Ramos (cell line): ENCODE data around the gene DUSP8.
"Not testable (repeated sequence)": the region's sequence is repeated elsewhere in the genome, so short reads cannot be mapped to it uniquely, and the experiment has no call there.

Experiments used
- in situ Hi-C: fragments of 300-500 bp; cut with MboI; formaldehyde crosslinking; loops from one replicate; pipeline ENCODE4 v1.14.3; 2022; ENCODE audit warnings: low sequenced_read_pairs; ENCODE audit not compliant: unreplicated experiment

Gene DUSP8

DNA sequence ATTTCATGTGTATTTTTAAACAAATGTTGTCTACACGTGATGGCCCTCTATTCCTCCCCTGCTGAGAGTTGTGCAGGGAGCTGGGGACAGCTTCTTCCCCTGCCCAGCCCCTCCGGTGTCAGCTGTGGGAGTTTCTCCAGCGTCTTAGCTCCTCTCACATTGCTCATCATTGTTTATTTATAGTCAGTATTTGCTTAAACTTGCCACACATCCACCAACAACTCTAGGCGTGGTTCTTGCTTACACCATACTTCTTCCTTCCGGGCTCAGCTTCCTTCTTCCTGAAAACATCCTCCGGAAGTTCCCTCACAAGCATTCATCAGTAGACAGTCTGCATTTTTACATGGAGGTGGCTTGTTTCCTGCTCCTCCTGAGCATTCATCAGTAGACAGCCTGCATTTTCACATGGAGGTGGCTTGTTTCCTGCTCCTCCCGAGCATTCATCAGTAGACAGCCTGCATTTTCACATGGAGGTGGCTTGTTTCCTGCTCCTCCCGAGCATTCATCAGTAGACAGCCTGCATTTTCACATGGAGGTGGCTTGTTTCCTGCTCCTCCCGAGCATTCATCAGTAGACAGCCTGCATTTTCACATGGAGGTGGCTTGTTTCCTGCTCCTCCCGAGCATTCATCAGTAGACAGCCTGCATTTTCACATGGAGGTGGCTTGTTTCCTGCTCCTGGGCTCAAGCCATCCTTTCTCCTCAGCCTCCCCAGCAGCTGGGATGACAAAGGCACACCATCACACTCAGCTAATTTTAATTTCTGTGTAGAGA lies 17.3 kb upstream of the DUSP8 start:
- in situ Hi-C loops, result not testable (repeated sequence)

DNA sequence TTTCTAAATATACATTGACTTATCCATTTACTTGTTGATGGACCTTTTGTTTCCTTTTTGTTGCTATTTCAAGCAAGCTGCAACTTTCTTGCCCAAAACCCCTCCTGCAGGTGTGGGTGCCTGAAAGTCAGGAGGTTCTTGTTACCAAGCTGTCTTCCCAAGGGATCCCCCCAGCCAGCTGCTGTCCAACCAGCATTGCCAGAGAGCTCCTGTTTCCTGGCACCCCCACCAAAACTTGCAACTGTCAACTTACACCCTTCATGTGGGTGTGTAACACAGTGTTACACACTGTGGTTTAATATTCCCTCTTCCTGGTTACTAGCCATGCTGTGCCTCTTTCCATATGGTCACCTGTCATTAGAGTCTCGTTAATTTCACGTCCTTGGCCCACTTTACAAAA lies 14.6 kb upstream of the DUSP8 start:
- in situ Hi-C loops, result no loop called here

DNA sequence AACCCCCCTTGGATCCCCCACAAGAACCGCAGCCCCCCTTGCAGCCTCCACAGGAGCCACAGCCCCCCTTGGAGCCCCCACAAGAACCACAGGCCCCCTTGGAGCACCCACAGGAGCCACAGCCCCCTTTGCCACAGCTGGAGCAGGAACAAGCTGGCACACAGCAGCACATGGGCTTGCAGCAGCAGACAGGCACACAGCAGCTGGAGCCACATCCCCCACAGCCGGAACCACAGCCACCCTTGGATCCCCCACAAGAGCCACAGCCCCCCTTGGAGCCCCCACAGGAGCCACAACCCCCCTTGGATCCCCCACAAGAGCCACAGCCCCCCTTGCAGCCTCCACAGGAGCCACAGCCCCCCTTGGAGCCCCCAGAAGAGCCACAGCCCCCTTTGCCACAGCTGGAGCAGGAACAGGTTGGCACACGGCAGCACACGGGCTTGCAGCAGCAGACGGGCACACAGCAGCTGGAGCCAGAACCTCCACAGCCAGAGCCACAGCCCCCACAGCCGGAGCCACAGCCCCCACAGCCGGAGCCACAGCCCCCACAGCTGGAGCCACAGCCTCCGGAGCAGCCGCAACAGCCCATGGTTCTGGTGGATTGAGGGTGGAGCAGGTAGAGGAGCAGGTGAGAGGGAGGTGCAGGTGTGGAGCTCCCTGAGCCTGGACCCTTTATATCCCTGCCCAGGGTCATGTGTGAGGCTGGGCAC lies 12.7 kb upstream of the DUSP8 start, which contains the start of gene KRTAP5-1:
KRTAP5-1 (minus strand) TSS at position 623 of the 710 bp plus-strand sequence; CDS start at position 589, 34 bp downstream.
- in situ Hi-C loops, result not testable (repeated sequence)

DNA sequence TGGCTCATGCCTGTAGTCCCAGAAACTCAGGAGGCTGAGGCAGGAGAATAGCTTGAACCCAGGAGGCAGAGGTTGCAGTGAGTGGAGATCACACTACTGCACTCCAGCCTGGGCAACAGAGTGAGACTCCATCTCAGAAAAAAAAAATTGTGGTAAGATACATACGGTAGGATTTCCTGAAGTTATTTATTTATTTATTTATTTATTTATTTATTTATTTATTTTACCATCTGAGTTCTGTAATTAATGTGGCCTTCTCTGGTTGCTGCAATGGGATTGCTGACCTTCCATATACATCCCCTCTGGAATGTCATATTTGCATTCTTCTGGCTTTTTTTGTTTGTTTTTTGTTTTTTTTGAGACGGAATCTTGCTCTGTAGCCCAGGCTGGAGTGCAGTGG lies 10.8 kb upstream of the DUSP8 start:
- in situ Hi-C loops, result not testable (repeated sequence)

DNA sequence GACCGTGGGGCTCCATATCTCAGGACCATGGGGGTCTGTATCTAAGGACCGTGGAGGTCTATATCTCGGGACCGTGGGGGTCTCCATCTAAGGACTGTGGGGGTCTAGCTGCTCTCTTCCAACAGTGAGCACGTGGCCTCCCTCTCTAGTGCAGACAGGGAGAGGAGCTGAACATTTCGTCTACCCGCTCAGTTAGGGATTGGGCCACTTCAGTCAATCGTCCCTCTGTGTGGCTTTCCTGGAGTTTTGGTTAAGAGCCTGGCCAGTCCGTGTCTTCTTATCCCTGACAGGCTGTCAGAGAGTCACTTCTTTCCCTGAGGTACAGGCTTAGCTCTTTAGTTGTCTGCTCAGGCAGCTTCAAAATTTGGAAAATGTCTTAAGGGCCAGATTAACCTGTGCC lies 9.9 kb upstream of the DUSP8 start:
- in situ Hi-C loops, result no loop called here

DNA sequence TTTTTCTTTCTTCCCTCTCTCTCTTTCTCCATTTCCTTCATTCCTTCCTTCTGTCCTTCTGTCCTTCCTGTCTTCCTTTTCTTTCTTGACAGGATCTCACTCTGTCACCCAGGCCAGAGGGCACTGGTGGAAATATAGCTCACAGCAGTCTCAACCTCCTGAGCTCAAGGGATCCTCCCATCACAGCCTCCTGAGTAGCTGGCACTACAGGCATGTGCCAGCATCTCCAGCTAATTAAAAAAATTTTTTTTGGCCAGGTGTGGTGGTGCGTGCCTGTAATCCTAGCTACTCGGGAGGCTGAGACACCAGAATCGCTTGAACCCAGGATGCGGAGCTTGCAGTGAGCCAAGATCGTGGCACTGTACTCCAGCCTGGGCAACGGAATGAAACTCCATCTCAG lies 4.8 kb upstream of the DUSP8 start:
- in situ Hi-C loops, result no loop called here

DNA sequence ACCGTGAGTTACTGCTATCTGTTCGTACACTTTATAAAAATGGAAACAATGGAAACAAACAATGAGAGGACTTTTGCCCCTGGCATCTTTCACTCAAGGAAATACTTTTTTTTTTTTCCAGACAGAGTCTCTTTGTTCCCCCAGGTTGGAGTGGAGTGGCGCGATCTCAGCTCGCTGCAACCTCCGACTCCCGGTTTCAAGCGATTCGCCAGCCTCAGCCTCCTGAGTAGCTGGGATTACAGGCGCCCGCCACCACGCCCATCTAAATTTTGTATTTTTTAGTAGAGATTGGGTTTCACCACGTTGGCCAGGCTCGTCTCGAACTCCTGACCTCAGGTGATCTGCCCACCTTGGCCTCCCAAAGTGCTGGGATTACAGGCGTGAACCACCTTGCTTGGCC lies 3.7 kb upstream of the DUSP8 start:
- in situ Hi-C loops, result not testable (repeated sequence)

DNA sequence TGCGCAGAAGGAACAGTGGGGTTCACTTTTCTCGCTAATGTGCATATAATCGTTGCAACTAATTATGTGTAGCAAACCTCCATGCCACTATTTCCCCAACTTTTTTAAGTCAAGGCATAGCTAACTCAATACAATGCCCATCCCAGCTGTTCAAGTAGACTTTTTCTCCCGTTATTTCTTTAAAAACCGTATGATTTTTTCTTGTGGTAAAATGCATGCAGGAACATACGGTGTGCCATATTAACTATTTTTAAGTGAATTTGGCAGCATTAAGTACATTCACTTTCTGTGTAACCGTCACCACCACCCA lies 2.8 kb upstream of the DUSP8 start:
- in situ Hi-C loops, result no loop called here

DNA sequence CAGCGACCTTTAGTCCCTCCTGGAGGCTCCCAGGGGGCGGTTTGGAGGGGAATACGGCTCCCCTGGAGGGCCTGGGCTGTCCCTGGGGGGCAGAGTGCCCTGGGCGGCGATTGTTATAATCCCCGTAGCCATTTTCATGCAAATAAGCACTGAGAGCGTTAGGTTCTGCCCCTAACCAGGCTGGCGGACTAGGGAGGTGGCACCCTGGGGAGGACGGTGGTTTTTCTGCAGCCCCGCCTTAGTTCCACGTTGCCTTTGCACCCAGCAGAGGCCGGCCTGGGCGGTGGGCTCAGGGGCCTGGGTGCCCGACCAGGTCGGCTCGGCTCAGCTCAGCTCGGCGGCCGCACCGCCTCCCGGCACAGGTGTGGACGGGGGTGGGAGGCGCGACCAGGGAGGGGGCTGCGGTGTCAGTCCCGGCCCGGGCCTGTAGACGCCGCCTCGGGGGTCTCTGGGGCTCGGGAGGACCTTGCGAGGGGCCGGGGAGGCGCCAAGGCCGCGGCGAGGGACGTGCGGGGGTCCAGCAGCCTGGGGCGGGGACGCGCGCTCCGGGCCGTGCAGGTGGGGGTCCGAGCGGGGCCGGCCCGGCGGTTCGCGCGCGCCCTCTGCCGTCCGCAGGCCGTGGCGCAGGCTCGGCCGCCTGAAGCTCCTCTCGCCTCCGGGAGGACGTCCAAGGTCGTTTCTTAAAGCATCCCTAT lies 2.3 kb upstream of the DUSP8 start:
- in situ Hi-C loops, result no loop called here

DNA sequence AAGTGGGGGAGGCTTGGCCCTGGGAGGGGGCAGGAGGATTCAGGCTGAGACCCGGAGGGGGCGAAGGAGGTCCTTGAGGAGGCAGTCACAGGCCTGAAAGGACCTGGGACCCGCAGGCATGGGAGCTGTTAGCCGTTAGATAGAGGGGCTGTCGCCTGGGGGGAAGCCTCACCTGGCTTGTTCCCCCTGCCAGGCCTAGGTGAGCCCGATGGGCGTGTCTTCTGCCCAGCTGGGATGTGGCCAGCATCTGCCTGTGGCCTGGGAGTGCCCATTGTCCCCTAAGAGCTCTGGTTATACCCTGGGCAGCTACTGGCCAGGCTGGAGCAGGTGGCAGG lies 1.8 kb upstream of the DUSP8 start:
- in situ Hi-C loops, result no loop called here

DNA sequence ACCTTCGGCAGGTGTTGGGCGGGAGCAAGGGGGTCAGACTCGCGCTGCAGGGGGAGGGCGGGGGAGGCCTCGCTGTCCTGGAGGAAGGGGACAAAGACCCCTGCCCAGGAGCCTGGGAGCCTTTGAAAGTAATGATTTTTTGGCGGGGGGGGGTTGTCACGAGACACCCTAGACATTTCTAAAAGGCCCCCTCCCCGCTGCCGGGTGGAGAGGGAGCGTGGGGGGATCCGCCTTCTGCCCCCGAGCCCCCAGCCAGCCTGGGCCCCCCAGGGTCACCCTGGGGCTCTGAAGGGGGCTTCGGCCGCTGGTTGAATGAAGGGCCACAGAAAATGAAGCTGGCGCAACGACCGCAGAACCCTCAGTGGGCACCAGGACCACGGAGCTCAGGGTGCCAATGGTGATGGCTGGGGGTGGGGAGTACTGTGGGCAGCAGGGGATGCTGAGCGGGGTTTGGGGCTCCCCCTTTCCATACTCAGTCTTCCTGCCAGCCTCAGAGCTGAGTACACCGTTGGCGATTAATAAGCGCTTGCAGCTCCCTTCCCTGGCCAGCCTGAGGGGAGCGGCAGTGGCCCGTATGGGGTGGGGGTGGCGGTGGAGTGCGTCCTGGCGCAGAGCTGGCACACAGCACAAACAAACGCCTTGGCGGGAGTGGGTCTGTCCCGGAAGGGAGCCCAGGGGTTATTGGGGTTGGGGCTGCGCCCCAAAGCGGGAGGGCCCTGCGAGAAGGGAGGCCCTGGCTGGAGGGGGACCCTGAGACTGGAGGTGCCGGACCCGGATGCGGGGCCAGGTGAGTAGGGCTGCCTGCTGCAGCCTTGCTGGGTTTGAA lies 1.2 kb upstream of the DUSP8 start:
- in situ Hi-C loops, result no loop called here

DNA sequence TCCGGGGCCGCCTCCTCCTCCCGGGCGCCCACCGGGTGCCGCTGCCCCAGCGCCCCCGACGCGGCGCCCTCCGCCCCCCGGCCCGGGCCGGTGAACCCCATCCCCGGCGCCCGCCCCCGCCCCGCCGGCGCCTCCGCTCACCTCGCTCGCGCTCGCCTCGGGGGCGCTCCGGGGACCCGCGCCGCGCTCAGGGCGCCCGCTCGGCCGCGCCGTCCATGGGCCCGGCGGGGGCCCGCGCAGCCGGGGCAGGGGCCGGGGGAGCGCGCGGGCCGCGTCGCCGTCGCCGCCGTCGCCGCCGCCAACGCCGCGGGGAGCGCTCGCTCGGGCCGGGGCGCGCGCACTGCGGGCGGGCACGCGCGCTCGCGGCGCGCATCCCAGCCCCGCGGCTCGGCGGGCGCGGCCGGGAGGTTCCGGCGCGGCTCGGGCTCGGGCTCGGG lies 293 bp downstream of the DUSP8 start:
- in situ Hi-C loops, result no loop called here

DNA sequence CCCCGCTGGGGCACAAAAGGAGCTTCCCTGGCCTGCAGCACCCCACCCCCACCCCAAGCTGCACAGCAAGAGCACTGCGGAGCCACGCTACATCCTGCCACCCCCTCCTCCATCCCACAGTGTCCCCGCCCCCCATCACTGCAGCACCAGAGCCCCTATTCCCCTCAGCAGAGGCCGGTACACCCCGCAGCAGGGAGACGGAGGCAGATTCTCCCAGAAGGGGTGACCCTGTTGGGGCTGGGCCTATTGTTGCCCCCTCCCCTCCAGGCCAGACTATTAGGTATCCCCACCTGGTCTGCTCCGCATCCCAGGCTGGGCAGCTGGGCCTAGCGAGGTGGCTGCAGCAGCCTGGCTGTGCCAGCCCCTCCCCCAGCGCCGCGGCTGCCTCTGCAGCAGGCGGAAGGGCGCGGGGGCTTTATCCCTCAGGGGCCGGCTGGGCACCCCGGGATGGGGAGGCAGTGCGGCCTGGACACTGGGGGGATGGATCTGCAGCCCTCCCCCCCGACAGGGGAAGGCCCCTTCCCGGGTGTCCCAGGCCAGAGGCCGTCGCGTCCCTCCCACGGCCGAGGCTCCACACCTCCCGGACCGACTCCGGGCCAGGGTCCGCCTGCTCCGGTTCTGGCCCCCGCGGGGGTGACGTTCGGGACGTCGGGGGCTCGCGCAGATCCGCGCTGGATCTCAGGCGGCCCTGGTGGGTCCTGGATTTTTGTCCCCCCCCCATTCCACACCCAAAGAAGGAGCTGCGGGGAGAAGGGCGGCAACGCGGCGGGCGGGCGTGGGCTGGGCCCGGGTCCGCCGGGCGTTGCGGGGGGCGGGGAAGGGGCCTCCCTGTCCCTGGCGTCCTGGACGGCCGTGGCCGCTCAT lies 943 bp downstream of the DUSP8 start:
- in situ Hi-C loops, result no loop called here

DNA sequence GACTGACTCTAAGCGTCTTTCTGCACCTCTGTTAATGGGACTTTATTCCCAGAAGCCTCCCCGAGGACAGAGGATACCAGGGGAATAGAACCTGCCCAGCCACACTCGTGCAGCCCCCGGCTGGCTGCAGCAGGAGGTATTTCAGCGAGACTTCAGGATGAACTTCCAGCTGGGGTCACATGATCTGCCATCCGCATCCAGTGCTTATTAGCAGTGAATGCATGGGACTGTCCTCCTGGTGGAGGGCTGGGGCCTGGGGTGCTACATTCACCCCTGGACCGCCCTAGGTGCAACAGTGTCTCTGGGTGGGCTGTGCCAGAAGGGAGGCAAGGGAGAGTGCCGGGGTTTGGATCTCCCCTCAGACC lies 1.6 kb downstream of the DUSP8 start:
- in situ Hi-C loops, result no loop called here

DNA sequence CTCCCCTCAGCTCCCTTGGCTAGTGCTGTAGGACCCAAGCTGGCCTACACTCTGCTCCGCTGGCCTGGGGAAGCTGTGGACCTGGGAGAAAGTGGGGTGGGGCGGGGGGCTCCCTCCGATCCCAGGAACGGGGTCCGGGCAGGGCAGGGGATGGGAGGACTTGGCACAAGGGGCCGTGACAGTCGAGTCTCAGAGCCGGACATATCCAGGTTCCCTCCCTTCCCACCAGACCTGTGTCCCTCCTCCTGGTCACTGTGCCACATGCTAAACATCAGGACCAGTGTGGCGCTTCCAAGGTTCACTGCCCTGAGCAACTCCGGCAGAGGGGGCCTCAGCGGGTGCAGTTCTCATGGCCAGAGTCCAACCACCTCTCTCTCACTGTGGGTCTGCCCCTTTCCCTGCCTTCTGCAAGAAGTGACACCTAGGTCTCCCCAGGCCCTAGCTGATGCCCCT lies 2.0 kb downstream of the DUSP8 start:
- in situ Hi-C loops, result no loop called here

DNA sequence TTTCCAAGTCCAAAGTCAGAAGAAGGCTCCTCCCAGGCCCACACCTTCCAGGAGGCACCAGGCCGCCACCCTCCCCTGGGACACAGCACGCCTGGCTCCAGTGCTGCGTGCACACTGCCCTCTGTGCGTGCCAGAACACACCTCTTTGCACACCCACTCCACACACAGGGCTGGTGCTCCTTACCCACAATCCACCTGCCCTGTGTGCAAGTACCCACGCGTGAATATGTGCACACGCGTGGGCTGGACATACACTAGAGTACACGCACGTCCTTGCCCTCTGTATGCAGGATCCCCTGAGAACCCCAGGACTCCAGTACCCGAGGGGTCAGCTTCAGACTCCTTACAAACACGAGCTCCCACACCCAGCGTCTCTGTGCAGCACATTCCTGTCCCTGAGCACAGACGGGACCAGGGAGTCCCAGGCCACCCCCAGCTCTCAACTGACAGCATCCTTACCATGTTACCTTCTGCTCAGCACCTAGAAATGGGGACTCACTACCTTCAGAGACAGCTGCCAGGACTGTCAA lies 2.8 kb downstream of the DUSP8 start:
- in situ Hi-C loops, result loop anchor here (10.0 kb wide), 1 partner anchor 55 kb away; the partner anchor contains the start of genes KRTAP5-4 and KRTAP5-5

DNA sequence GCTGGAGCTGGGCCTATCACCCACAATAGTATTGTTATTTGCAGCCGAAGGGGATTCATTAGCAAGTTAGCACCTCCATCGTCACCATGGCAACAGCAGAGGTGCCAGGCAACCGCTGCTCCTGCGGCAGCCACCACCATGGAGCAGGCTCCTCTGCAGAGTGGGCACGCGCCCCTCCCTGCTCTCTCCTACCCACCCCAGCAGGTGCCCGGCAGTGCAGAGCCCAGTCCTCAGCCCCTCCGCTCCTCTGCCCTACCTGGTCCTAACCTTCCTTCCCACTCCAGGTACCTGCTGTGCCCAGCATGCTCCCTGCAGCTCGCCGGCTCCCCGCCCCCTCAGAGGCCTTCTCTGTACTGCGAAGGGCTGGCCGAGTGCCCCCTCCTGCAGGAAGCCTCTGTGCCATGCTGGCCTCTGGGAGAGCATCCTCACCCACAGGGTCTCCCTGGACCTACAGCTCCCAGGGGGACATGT lies 3.6 kb downstream of the DUSP8 start:
- in situ Hi-C loops, result loop anchor here (10.0 kb wide), 1 partner anchor 56 kb away; the partner anchor contains the start of genes KRTAP5-4 and KRTAP5-5

DNA sequence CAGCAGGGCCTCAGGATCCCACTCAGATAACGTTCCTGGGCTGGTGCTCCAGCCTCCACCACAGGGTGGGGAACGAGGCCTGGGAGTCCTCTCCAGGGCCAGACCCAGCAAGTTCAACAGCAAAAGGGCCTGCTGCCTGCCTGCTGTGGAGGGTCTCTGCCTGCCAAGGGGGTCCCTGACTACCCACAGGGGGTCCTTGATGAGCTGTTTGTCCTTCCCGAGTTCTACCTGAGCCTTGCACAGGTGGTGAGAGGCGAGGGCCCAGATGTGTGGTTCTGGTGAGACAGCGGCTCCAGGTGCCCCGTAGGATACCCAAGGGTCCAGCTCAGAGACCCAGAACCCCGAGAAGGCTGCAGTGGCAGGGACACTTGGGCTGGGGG lies 4.4 kb downstream of the DUSP8 start:
- in situ Hi-C loops, result loop anchor here (10.0 kb wide), 1 partner anchor 57 kb away; the partner anchor contains the start of genes KRTAP5-4 and KRTAP5-5
